Measurements from ENCODE around the gene TRDN.
"Not testable (repeated sequence)": the region's sequence is repeated elsewhere in the genome, so short reads cannot be mapped to it uniquely, and the experiment has no call there.

GRCh38 chr6:123472025-123472702 lies 164.6 kb downstream of the TRDN start:
- TF ChIP-seq ZNF426 (tag by site-specific recombination; IDR thresholded peaks at IDR 0.05); TCF7L2 (IDR thresholded peaks at IDR 0.05; ENCODE audit: borderline replicate concordance, low read depth, low read length); CTCF (tag by site-specific recombination; IDR thresholded peaks at IDR 0.05); ZNF2 (tag by site-specific recombination; IDR thresholded peaks at IDR 0.05); ZNF174 (tag by site-specific recombination; IDR thresholded peaks at IDR 0.05); SP7 (tag by site-specific recombination; IDR thresholded peaks at IDR 0.05); ZNF302 (tag by site-specific recombination; IDR thresholded peaks at IDR 0.05; ENCODE audit: low read depth): not testable (repeated sequence)

Measured in HEK293 (cell line).